Measurements from ENCODE around the gene ANXA2.
A peak's percentile ranks its signal among the peaks of the same experiment; 100 is the strongest.
"Not testable (repeated sequence)": the region's sequence is repeated elsewhere in the genome, so short reads cannot be mapped to it uniquely, and the experiment has no call there.

The ANXA2 gene

GRCh38 chr15:60340207-60340921, 57.4 kb downstream of the ANXA2 start:
- DNase-seq (ENCODE audit: low read depth), result no peak

- DNase-seq (ENCODE audit: low read depth), result no peak
These were observed 58.5 kb downstream of the ANXA2 start for GRCh38 chr15:60339236-60339635.

GRCh38 chr15:60338810-60339209, 59.0 kb downstream of the ANXA2 start:
- no peak for DNase-seq (ENCODE audit: low read depth)

DNA sequence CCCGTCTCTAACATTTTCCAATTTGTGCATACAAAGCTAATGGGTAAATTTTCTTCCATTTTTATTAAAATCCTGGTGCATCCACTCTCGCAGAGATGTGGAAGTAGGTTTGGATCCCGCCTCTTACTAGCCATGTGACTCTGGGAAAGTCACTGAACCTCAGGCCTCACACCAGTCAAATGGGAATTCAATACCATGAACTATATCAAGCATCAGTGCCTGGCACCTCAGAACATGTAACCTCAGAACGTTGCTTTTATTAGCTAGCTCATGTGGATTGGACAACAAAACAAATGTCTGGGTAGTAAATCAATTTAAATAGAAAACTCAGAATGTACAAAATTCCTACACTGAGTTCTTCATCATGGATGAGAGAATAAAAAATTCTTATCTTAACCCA, 60.7 kb downstream of the ANXA2 start:
- DNase-seq (ENCODE audit: low read depth), result no peak

GRCh38 chr15:60335296-60335695, 62.5 kb downstream of the ANXA2 start:
- DNase-seq (ENCODE audit: low read depth), result not testable (repeated sequence)

DNA sequence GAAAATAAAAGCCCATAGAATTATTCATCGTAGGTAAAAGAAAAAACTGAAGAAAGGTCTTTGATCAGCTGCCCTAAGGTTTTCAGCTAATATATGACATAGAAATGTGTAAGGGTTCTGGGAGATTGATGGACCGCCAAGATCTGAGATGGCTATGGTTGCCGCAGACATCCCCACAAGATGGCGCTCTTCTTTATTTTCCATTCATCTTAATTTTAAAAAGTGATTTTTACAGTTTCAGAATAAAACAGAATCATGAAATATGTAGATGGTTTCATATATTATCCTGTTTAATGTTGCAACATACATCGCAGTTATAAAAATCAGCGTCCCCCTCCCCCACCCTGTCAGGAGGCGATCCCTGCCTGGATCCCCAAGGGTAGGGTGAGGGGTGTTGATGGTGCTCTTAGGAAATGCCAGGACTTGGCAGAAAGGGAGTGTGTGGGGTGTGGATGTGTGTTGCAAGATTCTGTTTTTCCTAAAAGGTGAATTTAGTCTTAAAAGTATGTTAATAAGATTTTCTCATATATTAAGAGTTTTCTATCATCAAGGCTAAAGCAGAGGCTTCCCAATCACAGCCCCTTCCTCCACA, 68.8 kb downstream of the ANXA2 start:
- DNase-seq (ENCODE audit: low read depth), result no peak

- DNase-seq (ENCODE audit: low read depth), result peak; percentile 11
These were observed 70.7 kb downstream of the ANXA2 start for GRCh38 chr15:60326824-60327654.

DNA sequence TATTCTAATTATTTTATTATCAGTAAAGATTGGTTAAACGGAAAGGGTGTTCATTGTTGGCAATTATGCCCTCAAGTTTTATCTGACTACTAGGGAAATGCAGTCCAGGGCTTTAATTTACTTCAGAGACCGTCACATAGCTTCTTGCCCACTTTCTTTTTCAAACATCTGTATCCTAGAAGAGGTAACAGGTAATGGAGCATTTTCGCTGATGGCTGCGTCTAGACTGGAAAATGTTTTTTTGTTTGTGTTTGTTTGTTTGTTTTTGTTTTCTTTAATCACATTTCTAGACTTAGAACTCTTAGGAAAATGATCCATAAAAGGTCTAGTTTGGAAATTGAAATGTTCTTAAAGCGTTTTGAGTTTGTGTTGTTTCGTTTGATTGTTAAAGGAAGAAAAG, 71.4 kb downstream of the ANXA2 start:
- no peak for DNase-seq (ENCODE audit: low read depth)

DNA sequence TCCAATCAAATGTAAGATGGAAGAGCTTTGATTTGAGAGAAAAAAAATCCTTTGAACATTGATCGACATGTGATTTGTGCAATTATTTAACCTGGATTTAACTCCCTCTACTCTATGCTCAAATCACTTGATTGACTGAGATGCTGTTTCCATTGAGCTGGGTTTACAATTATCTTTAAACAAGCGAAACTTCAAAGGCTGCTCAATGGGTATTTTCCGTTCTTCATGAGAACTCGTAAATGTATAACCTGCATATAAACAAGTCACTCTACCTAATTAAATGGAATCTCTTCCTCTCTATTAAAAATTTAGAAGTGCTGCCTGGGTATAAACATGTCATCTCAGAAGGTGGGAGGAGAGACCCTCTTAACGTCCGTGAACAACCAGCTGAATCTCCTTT, 71.9 kb downstream of the ANXA2 start:
- no peak for DNase-seq (ENCODE audit: low read depth)

DNA sequence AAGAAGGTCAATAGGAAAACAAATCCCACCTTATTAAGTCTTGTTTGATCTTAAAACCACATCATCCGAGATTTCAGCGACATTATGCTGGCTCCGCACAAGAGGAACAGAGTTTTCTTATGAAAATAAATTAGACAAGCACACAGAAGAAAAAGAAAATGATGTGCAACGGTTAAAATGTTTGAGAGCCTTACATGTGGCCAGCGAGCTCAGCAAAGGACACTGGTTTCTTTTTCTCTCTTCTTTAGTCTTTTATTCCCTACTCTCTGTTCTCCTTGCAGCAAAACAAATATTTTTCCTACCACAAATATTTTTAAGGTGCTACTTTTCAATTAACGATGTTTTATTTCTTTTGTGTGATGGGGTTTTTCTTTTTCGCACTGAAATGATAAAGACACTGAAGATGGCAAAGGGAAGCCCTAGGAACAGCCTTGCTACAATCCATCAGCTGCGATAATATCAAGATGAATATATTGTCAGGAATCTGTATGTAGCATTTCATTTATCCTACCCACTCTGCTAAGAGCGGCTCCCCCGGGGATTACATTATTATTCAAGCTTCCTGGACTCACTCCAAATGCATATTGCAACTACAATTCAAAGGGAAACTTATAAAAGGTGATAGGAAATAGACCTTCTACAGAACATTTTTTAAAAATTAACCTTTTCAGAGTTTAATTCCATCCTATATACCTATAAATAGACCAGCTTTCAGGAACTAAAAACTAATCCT, 72.9 kb downstream of the ANXA2 start:
- DNase-seq (ENCODE audit: low read depth), result no peak

DNA sequence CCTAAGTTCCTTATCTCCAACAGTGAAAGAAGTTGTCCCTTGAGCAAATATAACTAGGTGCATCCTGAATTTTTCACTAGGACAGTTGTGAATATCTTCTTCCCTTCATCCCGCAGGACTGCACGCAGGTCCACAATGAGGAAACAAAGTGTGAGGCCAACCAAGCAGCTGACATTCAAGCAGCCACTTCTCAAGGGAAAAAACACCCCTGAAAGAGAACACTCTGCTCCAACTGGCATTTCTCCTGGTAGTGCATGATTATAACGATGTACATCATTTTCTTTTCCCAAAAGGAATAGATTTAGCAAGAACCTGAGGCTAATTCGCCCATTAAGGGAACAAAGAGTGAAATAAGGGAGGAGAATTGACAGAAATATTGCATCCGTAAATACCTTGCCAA, 74.5 kb downstream of the ANXA2 start:
- DNase-seq (ENCODE audit: low read depth), result no peak

DNA sequence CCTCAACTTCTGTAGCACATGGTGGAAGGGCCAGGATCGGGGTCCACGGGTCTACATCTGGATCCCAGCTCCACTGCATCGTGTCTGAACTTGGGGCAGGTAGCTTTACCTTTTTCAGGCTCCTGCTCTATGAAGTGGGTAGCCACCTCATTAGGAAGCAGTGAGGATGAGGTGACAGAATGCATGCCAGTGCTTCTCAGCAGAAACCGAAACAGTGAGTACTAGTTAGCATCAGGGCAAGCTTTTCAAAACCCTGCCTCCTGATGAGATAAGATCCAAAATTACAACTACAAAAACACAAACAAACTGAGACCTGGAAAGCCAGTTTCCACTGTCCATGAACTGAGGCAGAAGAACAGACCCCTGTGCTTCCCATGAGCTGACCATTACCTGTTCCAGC, 77.4 kb downstream of the ANXA2 start:
- DNase-seq (ENCODE audit: low read depth), result no peak

- no peak for DNase-seq (ENCODE audit: low read depth)
These were observed 79.4 kb downstream of the ANXA2 start for GRCh38 chr15:60318216-60318867.

DNA sequence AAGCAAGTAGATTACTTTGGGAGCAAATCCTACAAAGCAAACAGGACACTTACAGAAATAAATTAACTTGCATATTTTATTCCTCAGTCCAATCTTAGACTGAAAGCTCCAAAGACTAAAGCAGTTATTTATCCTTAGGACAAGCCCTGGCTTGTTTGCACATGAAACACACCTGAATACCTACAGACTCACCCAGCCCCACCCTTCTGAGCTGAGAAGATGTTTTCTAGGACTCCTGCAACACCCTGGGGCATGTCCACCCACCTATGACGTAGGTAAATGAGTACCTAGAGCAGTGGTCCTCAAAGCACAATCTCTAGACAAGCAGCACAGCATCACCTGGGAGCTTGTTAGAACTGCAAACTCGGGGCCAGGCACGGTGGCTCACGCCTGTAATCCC, 80.8 kb downstream of the ANXA2 start:
- DNase-seq (ENCODE audit: low read depth), result no peak

DNA sequence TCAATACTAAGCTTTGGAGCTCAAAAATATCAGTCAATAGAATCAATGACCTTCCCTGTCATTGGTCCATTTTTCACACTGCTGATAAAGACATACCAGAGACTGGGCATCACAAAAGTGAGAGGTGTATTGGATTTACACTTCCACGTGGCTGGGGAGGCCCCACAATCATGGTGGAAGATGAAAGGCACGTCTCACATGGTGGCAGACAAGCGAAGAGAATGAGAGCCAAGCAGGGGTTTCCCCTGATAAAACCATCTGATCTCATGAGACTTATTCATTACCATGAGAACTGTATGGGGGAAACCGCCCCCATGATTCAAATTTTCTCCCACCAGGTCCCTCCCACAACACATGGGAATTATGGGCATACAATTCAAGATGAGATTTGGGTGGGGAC, 81.9 kb downstream of the ANXA2 start:
- DNase-seq (ENCODE audit: low read depth), result no peak

GRCh38 chr15:60313906-60314305, 83.9 kb downstream of the ANXA2 start:
- no peak for DNase-seq (ENCODE audit: low read depth)

GRCh38 chr15:60307034-60307433, 90.8 kb downstream of the ANXA2 start:
- DNase-seq (ENCODE audit: low read depth), result no peak

- DNase-seq (ENCODE audit: low read depth), result no peak
These were observed 96.8 kb downstream of the ANXA2 start for GRCh38 chr15:60301024-60301423.

- DNase-seq (ENCODE audit: low read depth), result no peak
These were observed 98.2 kb downstream of the ANXA2 start for GRCh38 chr15:60299452-60300047.
